Breast epithelium (tissue), 4 donors: ENCODE measurements around the gene HCN4. TPM values are rescaled to one million over a fixed set of nuclear protein-coding genes. Genes with fewer than 3 reads are reported as not detected.

ENCODE experiments used
- DNase-seq, 2 donors: peaks; one replicate each; pipeline ENCODE4 v3.0.0-alpha.2; 2019; ENCODE audit warnings: low spot score in 2 of 2
- H3K27ac ChIP-seq, 2 donors: fragments of 200-600 bp; sonication (generic) in 1 of 2; one replicate each; pipeline ENCODE4 v1.5.1; 2016 to 2019; ENCODE audit warnings: mild to moderate bottlenecking in 1 of 2
- H3K27me3 ChIP-seq, 2 donors: fragments of 200-600 bp; sonication (generic) in 1 of 2; one replicate each; pipeline versions ENCODE4 v1.5.1 to v1.6.0; 2017 to 2019; ENCODE audit warnings: control low read depth in 1 of 2, mild to moderate bottlenecking in 1 of 2
- H3K36me3 ChIP-seq: fragments of 200-600 bp; one replicate; pipeline ENCODE4 v1.5.1; 2019
- H3K4me1 ChIP-seq, 2 donors: fragments of 200-600 bp; sonication (generic); one replicate each; pipeline ENCODE4 v1.5.1; 2016 to 2019; ENCODE audit warnings: control low read depth in 1 of 2
- H3K4me3 ChIP-seq, 3 donors: fragments of 200-600 bp; sonication (generic); 1 replicate in 2 of 3; 2 replicates in 1 of 3; pipeline ENCODE4 v1.5.1; 2016 to 2019; ENCODE audit warnings: mild to moderate bottlenecking in 3 of 3, moderate library complexity in 2 of 3
- H3K9me3 ChIP-seq, 2 donors: fragments of 200-600 bp; sonication (generic) in 1 of 2; one replicate each; pipeline ENCODE4 v1.5.1; 2016 to 2019; ENCODE audit warnings: control low read depth in 1 of 2
- POLR2A ChIP-seq: fragments of 450-650 bp; IDR thresholded peaks from one replicate; pipeline ENCODE4 v1.6.1; 2016; ENCODE audit warnings: antibody characterized with exemption, mild to moderate bottlenecking, moderate library complexity
- POLR2AphosphoS5 ChIP-seq, 3 donors: sonication (generic); formaldehyde crosslinking; IDR thresholded peaks; one replicate each; pipeline ENCODE4 v1.6.1; 2017; ENCODE audit warnings: antibody characterized with exemption in 3 of 3
- intact Hi-C: fragments of 100-400 bp; cut with DNase I; formaldehyde crosslinking; loops from one replicate; pipeline ENCODE4 v1.15.1; 2023; ENCODE audit warnings: low total_unique reads
- total RNA-seq, 3 donors: library from RNA; depleted of rRNA; stranded (reverse); fragments of >200 nt; gene quantifications; one replicate each; pipeline ENCODE4 v1.1.0, GENCODE V29; 2016
- TF ChIP-seq, protein P1 (sequence below), 3 donors: fragments of 450-650 bp; IDR thresholded peaks; one replicate each; pipeline ENCODE4 v1.5.1; 2016 to 2017; ENCODE audit warnings: antibody characterized with exemption in 3 of 3, mild to moderate bottlenecking in 3 of 3, moderate library complexity in 3 of 3

The HCN4 gene
- total RNA-seq, 3 donors from 2014 or later: not detected

DNA sequence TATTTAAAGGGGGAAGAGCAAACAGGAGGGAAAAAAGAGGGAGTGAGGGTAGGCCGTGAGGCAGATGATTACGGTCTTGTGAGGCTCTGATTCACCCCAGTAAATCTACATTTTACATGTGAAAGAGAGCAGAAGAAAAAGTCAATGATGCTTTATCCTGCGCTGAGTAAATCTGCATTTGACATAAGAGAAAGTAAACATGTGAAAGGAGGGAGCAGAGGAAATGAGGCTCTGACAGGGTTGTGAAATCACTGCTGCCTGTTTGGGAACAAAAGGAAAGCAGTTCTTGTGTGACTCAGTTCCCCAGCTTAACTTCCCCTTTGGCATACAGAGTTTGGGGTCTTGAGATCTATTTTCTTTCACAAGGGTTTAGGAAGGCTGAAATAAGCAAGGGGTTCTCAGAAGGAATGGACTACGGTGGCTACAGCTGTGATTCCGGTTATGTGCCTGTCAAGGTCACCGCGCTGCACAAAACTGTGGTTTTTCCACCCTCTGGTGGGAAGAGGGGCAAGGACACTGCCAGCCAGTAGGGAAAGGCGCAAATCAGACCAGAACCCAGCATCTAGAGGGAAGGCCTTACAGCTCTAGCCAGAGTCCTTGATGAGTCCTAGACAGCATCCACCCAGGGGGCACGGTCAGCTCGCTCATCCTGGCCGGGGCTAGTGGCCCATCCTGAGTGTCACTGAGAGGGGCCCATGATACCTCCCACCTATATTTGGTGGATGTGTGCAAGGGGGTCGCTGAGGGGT, 18.9 kb upstream of the HCN4 start:
- DNase-seq: no peak
- no peak overlapping the region for H3K4me3 ChIP-seq
- intact Hi-C loops: no loop called here
- no peaks in the 10 kb centered on the region for H3K4me1 ChIP-seq
- no peak overlapping the region for H3K27ac ChIP-seq
- peaks cover 0 to 15% of the 10 kb centered on the region in 2 donors for H3K27me3 ChIP-seq
- no peaks in the 10 kb centered on the region for H3K9me3 ChIP-seq
- TF ChIP-seq, protein P1, sequence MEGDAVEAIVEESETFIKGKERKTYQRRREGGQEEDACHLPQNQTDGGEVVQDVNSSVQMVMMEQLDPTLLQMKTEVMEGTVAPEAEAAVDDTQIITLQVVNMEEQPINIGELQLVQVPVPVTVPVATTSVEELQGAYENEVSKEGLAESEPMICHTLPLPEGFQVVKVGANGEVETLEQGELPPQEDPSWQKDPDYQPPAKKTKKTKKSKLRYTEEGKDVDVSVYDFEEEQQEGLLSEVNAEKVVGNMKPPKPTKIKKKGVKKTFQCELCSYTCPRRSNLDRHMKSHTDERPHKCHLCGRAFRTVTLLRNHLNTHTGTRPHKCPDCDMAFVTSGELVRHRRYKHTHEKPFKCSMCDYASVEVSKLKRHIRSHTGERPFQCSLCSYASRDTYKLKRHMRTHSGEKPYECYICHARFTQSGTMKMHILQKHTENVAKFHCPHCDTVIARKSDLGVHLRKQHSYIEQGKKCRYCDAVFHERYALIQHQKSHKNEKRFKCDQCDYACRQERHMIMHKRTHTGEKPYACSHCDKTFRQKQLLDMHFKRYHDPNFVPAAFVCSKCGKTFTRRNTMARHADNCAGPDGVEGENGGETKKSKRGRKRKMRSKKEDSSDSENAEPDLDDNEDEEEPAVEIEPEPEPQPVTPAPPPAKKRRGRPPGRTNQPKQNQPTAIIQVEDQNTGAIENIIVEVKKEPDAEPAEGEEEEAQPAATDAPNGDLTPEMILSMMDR (IDR thresholded peaks at IDR 0.05): no peak
- TF ChIP-seq POLR2AphosphoS5 (IDR thresholded peaks at IDR 0.05) (no peak), POLR2A (no peak)
- no peaks in the 10 kb centered on the region for H3K36me3 ChIP-seq

DNA sequence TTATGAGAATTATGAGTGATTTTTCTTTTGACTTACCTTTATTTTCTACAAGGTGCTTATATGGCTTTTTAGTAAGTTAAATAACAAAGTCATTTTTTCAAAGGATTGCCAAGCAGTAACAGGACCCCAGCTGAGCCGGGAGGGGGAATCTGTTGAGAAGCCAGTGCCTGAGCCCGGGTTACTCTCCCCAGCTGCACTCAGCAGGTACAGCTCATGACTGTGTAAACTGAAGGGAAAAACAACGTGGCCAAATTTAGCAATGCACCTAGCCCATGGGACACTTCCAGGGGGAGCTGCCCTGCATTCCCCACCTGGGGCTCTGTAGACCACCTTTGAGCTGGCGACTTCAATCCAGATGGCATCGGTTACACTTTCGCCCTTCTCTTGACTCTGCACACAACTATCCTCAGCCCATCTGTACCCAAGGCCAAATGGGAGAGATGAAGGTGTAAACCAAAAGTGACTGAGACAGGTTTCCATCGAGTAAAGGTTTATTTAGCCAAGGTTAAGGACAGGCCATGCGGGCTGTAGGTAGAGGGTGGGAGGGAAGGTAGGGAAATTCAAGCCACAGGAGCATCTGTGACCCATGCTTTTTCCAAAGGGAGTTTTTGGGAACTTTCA, 18.2 kb upstream of the HCN4 start:
- intact Hi-C loops: no loop called here
- Histone ChIP-seq H3K27me3 (peaks cover 0 to 18% of the 10 kb centered on the region in 2 donors), H3K36me3 (no peaks in the 10 kb centered on the region), H3K4me3 (no peak overlapping the region), H3K27ac (no peak overlapping the region), H3K9me3 (no peaks in the 10 kb centered on the region), H3K4me1 (no peaks in the 10 kb centered on the region)
- no peak for TF ChIP-seq POLR2A
- TF ChIP-seq POLR2AphosphoS5 (IDR thresholded peaks at IDR 0.05): no peak
- TF ChIP-seq, protein P1 (IDR thresholded peaks at IDR 0.05): no peak
- no peak for DNase-seq

DNA sequence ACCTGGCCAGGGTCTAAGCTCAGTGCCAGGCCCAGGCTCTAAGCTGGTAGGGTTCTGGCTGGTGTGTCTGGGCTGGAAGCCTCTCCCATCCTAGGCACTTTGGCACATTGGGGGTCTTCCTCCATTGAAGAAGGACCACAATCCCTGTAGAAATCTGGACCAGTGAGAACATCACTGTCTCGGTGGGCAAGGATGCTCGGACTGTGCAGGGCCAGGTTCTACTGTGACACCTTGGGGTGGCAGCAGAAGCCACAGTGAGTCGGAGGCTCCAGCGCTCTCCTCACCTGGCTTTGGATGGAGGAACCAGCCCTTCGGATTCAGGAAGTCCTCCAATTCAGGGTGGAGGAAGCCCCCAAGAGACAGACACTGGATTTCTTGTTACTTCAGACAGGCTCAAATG, 17.5 kb upstream of the HCN4 start:
- DNase-seq: no peak
- H3K9me3 ChIP-seq: no peaks in the 10 kb centered on the region
- no peak overlapping the region for H3K27ac ChIP-seq
- intact Hi-C loops: no loop called here
- no peaks in the 10 kb centered on the region for H3K36me3 ChIP-seq
- TF ChIP-seq, protein P1 (IDR thresholded peaks at IDR 0.05): no peak
- TF ChIP-seq POLR2AphosphoS5 (IDR thresholded peaks at IDR 0.05): no peak
- TF ChIP-seq POLR2A: no peak
- H3K27me3 ChIP-seq: peaks cover 0 to 18% of the 10 kb centered on the region in 2 donors
- no peaks in the 10 kb centered on the region for H3K4me1 ChIP-seq
- no peak overlapping the region for H3K4me3 ChIP-seq

DNA sequence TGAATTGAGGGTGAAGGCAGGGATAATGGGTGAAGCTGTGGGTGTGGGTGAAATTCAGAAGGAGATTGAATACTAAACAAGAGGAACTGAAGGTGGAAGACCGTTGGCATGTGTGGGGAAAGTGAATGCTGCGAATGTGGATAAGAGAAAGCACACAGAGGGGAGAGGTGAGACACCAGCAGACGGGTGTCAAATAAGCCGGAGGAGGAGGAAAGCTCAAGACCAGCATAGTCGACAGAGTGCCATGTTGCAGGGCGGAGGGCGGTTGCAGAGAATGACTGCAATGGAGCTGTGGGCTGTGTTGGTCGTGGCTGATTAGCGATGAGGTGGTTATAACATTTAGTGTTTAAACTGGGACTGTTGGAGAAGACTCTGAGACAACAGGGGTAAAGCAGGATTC, 16.4 kb upstream of the HCN4 start:
- Histone ChIP-seq H3K9me3 (no peaks in the 10 kb centered on the region), H3K36me3 (no peaks in the 10 kb centered on the region), H3K27me3 (peaks cover 0 to 18% of the 10 kb centered on the region in 2 donors), H3K4me1 (no peaks in the 10 kb centered on the region), H3K4me3 (no peak overlapping the region), H3K27ac (no peak overlapping the region)
- intact Hi-C loops: no loop called here
- TF ChIP-seq, protein P1 (IDR thresholded peaks at IDR 0.05): no peak
- TF ChIP-seq POLR2AphosphoS5 (IDR thresholded peaks at IDR 0.05) (no peak), POLR2A (no peak)
- DNase-seq: no peak
